GM10266 (cell line): ENCODE data around the gene AP3D1.

Experiments
- DNase-seq: peaks from one replicate; pipeline ENCODE4 v3.0.0; 2012; ENCODE audit errors: extremely low spot score
- TF ChIP-seq, protein P1 (sequence below): IDR thresholded peaks from 2 replicates; pipeline ENCODE4 v1.5.1; 2012; ENCODE audit warnings: mild to moderate bottlenecking, low read depth; ENCODE audit not compliant: control insufficient read depth, insufficient read depth; ENCODE audit errors: missing control alignments

AP3D1 gene

GRCh38 chr19:2149980-2150793 is 1.2 kb downstream of the AP3D1 start:
- no peak for DNase-seq

GRCh38 chr19:2148482-2149135 is 2.8 kb downstream of the AP3D1 start:
- TF ChIP-seq, protein P1, sequence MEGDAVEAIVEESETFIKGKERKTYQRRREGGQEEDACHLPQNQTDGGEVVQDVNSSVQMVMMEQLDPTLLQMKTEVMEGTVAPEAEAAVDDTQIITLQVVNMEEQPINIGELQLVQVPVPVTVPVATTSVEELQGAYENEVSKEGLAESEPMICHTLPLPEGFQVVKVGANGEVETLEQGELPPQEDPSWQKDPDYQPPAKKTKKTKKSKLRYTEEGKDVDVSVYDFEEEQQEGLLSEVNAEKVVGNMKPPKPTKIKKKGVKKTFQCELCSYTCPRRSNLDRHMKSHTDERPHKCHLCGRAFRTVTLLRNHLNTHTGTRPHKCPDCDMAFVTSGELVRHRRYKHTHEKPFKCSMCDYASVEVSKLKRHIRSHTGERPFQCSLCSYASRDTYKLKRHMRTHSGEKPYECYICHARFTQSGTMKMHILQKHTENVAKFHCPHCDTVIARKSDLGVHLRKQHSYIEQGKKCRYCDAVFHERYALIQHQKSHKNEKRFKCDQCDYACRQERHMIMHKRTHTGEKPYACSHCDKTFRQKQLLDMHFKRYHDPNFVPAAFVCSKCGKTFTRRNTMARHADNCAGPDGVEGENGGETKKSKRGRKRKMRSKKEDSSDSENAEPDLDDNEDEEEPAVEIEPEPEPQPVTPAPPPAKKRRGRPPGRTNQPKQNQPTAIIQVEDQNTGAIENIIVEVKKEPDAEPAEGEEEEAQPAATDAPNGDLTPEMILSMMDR: no peak
- DNase-seq: no peak

More at GRCh38 chr19:2149980-2150793, 1.2 kb downstream of the AP3D1 start:
- TF ChIP-seq, protein P1: no peak

DNA sequence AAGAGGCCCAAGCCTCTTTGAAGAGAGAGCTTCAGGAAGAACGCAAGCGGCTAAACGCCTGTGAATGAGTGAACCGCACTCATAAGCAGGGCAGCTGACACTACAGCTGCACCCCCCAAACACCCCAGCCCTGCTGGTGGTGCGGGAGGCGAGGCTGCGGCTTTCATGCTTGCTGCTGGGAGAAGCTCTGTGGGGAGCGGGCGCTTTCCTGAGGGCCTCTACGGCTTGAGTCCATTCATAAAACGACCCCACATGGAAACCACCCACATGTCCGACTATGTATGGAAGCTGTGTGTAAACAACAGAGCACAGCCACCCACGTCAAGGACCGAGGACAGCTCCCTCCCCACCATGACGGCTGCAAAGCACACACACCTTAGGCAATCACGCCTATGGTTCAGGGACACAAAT is 5.5 kb downstream of the AP3D1 start:
- TF ChIP-seq, protein P1: no peak
- DNase-seq: no peak

DNA sequence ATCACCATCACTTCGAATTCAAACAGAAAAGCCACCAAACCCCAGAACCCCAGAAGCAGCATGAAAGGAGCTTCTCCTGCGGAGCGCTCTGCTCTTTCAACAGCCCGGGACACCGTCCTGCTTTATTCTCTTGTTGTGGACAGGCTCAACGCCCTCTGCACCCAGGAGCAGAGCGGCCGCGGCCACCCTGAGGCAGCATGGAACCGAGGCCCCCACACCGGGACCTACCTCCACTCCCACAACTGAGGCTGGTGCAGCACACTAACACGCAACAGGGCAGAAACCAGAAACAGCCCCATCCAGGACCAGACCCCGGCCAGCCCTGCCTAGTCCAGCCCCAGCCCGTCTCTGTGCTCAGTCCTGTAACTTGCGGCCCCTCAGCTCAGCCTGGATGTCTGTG is 7.2 kb downstream of the AP3D1 start:
- DNase-seq: no peak
- TF ChIP-seq, protein P1: no peak

GRCh38 chr19:2142173-2142829 is 9.1 kb downstream of the AP3D1 start:
- DNase-seq: no peak

DNA sequence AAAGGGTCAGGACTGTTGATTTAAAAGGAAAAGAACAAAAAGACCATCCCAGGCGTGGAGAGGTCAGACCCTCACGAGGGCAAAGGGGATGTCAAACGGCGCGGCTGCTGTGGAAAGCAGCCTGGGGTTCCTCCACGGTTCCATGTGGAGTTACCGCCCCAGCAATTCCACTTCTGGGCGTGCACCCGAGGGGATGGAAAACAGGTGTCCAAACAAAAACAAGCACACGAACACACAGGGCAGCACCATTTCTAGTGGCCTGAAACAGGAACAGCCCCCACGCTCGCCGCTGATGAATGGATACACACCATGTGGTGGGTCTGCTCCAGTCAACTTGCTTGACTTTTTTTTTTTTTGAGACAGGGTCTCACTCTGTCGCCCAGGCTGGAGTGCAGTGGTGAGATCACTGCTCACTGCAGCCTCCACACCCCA is 11.2 kb downstream of the AP3D1 start:
- no peak for DNase-seq
- TF ChIP-seq, protein P1: no peak

More at GRCh38 chr19:2142173-2142829, 9.1 kb downstream of the AP3D1 start:
- TF ChIP-seq, protein P1: no peak
